K562 (cell line): ENCODE results near the gene SH3BGR. TPM values are rescaled to one million over a fixed set of nuclear protein-coding genes. Genes with fewer than 3 reads are reported as not detected.

ENCODE experiments used
- ATF7 ChIP-seq: fragments of 450-650 bp; IDR thresholded peaks from 2 replicates; pipeline ENCODE4 v1.7.1; 2014; ENCODE audit warnings: mild to moderate bottlenecking, moderate library complexity
- CREB3L1 ChIP-seq: fragments of 450-650 bp; IDR thresholded peaks from 2 replicates; pipeline ENCODE4 v1.6.1; 2014; ENCODE audit warnings: low read depth, mild to moderate bottlenecking, moderate library complexity, borderline replicate concordance
- DMBX1 ChIP-seq: fragments of 250-450 bp; sonication (Bioruptor Pico); IDR thresholded peaks from 2 replicates; pipeline ENCODE4 v1.8.0; 2022; ENCODE audit warnings: inconsistent platforms, mild to moderate bottlenecking, moderate library complexity, borderline replicate concordance
- NONO ChIP-seq, 2 experiments: fragments of 200-400 bp in 1 of 2; fragments of 450-650 bp in 1 of 2; formaldehyde crosslinking in 1 of 2; IDR thresholded peaks; 2 replicates each; pipeline ENCODE4 v1.6.1; 2017; ENCODE audit warnings: low read depth in 2 of 2, mild to moderate bottlenecking in 2 of 2, moderate library complexity in 2 of 2, low read length in 1 of 2
- PREB ChIP-seq: sonication (generic); formaldehyde crosslinking; IDR thresholded peaks from 2 replicates; pipeline ENCODE4 v1.8.1; 2023; ENCODE audit warnings: mild to moderate bottlenecking, missing genetic modification reagents
- SMAD1 ChIP-seq: fragments of 150-350 bp; IDR thresholded peaks from 2 replicates; pipeline ENCODE4 v1.6.1; 2014; ENCODE audit warnings: low read length, low read depth; ENCODE audit not compliant: partially characterized antibody
- SNIP1 ChIP-seq: fragments of 450-650 bp; IDR thresholded peaks from 2 replicates; pipeline ENCODE4 v1.7.1; 2017; ENCODE audit warnings: low read depth, mild to moderate bottlenecking
- TEAD1 ChIP-seq, 2 experiments: fragments of 450-650 bp in 1 of 2; sonication (generic) in 1 of 2; formaldehyde crosslinking; IDR thresholded peaks; 2 replicates each; pipeline versions ENCODE4 v1.4.0 to v1.8.0; 2020 to 2022; ENCODE audit warnings: mild to moderate bottlenecking in 2 of 2, missing genetic modification reagents in 1 of 2
- TRIM24 ChIP-seq, 2 experiments: fragments of 450-650 bp; IDR thresholded peaks; 2 replicates each; pipeline ENCODE4 v1.6.1; 2016
- UBTF ChIP-seq, 2 experiments: IDR thresholded peaks; 2 replicates each; pipeline ENCODE4 v1.6.1; 2012; ENCODE audit warnings: improper control_type of control experiment in 2 of 2, low read depth in 2 of 2, low read length in 2 of 2, borderline replicate concordance in 1 of 2
- ZNF318 ChIP-seq, 2 experiments: fragments of 450-650 bp; IDR thresholded peaks; 2 replicates each; pipeline ENCODE4 v1.6.1; 2016; ENCODE audit warnings: mild to moderate bottlenecking in 2 of 2, borderline replicate concordance in 1 of 2, low read depth in 1 of 2, moderate library complexity in 1 of 2
- ZNF695 ChIP-seq: fragments of 450-650 bp; formaldehyde crosslinking; IDR thresholded peaks from 2 replicates; pipeline ENCODE4 v1.4.0; 2020; ENCODE audit warnings: mild to moderate bottlenecking, moderate library complexity
- polyA plus RNA-seq, 8 experiments: library from polyadenylated mRNA; depleted of rRNA in 4 of 8; stranded (reverse) in 5 of 8; unstranded in 3 of 8; fragments of >200 nt; fragmentation: Nextera tagmentation in 2 of 8; fragmentation: Illumina TruSeq in 1 of 8; extraction: Ambion mirVana in 2 of 8; extraction: Trizol in 1 of 8; gene quantifications; 2 replicates each; pipeline versions ENCODE4 v1.2.1 to v1.2.3, GENCODE V29; 2011 to 2014; ENCODE audit warnings: inconsistent platforms in 1 of 8, missing spikeins in 1 of 8
- total RNA-seq, 7 experiments: library from RNA; depleted of rRNA in 6 of 7; stranded (reverse); fragments of >200 nt in 6 of 7; fragmentation: Illumina TruSeq in 2 of 7; extraction: Trizol in 2 of 7; gene quantifications; 2 replicates each; pipeline versions ENCODE4 v1.2.1 to v1.2.3, GENCODE V29; 2011 to 2021; ENCODE audit warnings: low replicate concordance in 1 of 7

The SH3BGR gene
- total and polyA plus RNA-seq, 9 of the 15 experiments (the other 6 are each of a cell fraction or from before 2014, with no cell fraction given) = 6.6 to 42.9 (median 25.6) TPM

- TF ChIP-seq ZNF695 (CRISPR knock-in tag) = no peak
- no peak for TF ChIP-seq SNIP1
- TF ChIP-seq PREB = no peak
- peak; percentile 97 for TF ChIP-seq ATF7
- TF ChIP-seq ZNF318 (IDR thresholded peaks at IDR 0.05; ENCODE audit: borderline replicate concordance in 1 of 2, low read depth in 1 of 2) = peak in 1 of 2 experiments; percentile 3; a peak in 3 of 4 replicates
- TF ChIP-seq NONO (IDR thresholded peaks at IDR 0.05; ENCODE audit: low read depth in 2 of 2, low read length in 1 of 2) = 0 out of 4 replicates have a peak, but pooled peaks of 1 of the 2 experiments have one; percentile 22
- TF ChIP-seq DMBX1 = peak; percentile 18; the same call in 1 of the 2 replicates
- TF ChIP-seq CREB3L1 = no peak
- peak in 1 of 2 experiments; percentile 65; a peak in 1 of 4 replicates for TF ChIP-seq UBTF (IDR thresholded peaks at IDR 0.05; ENCODE audit: borderline replicate concordance in 1 of 2, low read depth in 2 of 2, low read length in 2 of 2)
- peak; percentile 46 to 73; a peak in 2 of 4 replicates for TF ChIP-seq TRIM24 (IDR thresholded peaks at IDR 0.05)
- TF ChIP-seq SMAD1 = peak; percentile 69
- TF ChIP-seq TEAD1 (CRISPR knock-in tag; IDR thresholded peaks at IDR 0.05) = peak; percentile 10 to 29; a peak in 1 of 4 replicates
These were observed 618 bp downstream of the SH3BGR start (continued) for GRCh38 chr21:39452207-39452969.
